WERI-Rb-1 (cell line): ENCODE results near the gene KDM4C.

ENCODE experiments used
- DNase-seq: peaks from one replicate; pipeline ENCODE4 v3.0.0-alpha.2; 2020
- H3K27ac ChIP-seq: fragments of 250-450 bp; sonication (Bioruptor Pico); 2 replicates; pipeline ENCODE4 v1.5.1; 2020; ENCODE audit warnings: mild to moderate bottlenecking, moderate library complexity
- H3K27me3 ChIP-seq: fragments of 250-450 bp; sonication (Bioruptor Pico); 2 replicates; pipeline ENCODE4 v1.5.1; 2021; ENCODE audit warnings: mild to moderate bottlenecking, low read depth, moderate library complexity; ENCODE audit not compliant: insufficient read depth, severe bottlenecking
- H3K36me3 ChIP-seq: fragments of 250-450 bp; sonication (Bioruptor Pico); 2 replicates; pipeline ENCODE4 v1.5.1; 2020; ENCODE audit warnings: mild to moderate bottlenecking, moderate library complexity
- H3K4me3 ChIP-seq: 2 replicates; pipeline ENCODE4 v1.5.1; 2011; ENCODE audit warnings: low read depth, mild to moderate bottlenecking, control low read depth, low read length
- H3K9me3 ChIP-seq: fragments of 250-450 bp; sonication (Bioruptor Pico); 2 replicates; pipeline ENCODE4 v1.5.1; 2021; ENCODE audit warnings: mild to moderate bottlenecking, moderate library complexity; ENCODE audit not compliant: severe bottlenecking
- CTCF ChIP-seq: IDR thresholded peaks from 2 replicates; pipeline ENCODE4 v1.5.1; 2011; ENCODE audit warnings: low read depth, mild to moderate bottlenecking, control low read depth, inconsistent platforms, low read length

Gene KDM4C

DNA sequence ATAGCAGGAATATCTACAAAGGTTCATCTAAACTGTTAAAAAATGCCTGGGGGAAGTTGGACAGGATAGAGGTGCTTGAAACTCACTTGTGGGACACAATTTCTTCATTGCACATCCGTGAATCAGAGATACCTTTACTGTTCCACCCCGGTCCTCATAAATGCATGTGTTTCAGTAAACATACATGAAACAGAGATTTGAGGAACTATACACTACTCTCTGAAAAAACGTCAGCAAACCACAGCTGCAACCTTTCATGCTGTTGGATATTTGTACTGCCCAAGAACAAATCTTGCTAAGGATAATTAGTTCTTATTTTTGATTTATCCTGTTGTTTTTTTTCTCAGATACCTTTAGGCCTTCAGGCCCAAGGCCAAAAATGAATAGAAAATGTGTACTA is 337.3 kb downstream of the KDM4C start:
- Histone ChIP-seq H3K9me3 (no peaks in the 10 kb centered on the region), H3K27me3 (no peaks in the 10 kb centered on the region), H3K27ac (no peak overlapping the region), H3K36me3 (no peaks in the 10 kb centered on the region), H3K4me3 (no peak overlapping the region)
- no peak for DNase-seq
- TF ChIP-seq CTCF = no peak

- no peaks in the 10 kb centered on the region for H3K36me3 ChIP-seq
- no peaks in the 10 kb centered on the region for H3K9me3 ChIP-seq
- no peak overlapping the region for H3K4me3 ChIP-seq
- no peak for DNase-seq
- no peak overlapping the region for H3K27ac ChIP-seq
- no peaks in the 10 kb centered on the region for H3K27me3 ChIP-seq
- no peak for TF ChIP-seq CTCF
Observed at GRCh38 chr9:7097040-7097715, 339.4 kb downstream of the KDM4C start.

- TF ChIP-seq CTCF = no peak
- H3K9me3 ChIP-seq = no peaks in the 10 kb centered on the region
- no peak overlapping the region for H3K27ac ChIP-seq
- no peak for DNase-seq
- no peaks in the 10 kb centered on the region for H3K27me3 ChIP-seq
- no peak overlapping the region for H3K4me3 ChIP-seq
- no peaks in the 10 kb centered on the region for H3K36me3 ChIP-seq
Observed at GRCh38 chr9:7097785-7098752, 340.3 kb downstream of the KDM4C start.

- no peak overlapping the region for H3K4me3 ChIP-seq
- TF ChIP-seq CTCF = no peak
- H3K36me3 ChIP-seq = no peaks in the 10 kb centered on the region; the same call in 1 of the 2 replicates
Observed at GRCh38 chr9:7103367-7103766, 345.6 kb downstream of the KDM4C start.

GRCh38 chr9:7103771-7104170 is 346.0 kb downstream of the KDM4C start:
- no peak for TF ChIP-seq CTCF
- Histone ChIP-seq H3K27me3 (no peaks in the 10 kb centered on the region), H3K27ac (no peak overlapping the region), H3K4me3 (no peak overlapping the region), H3K36me3 (no peaks in the 10 kb centered on the region; the same call in 1 of the 2 replicates), H3K9me3 (no peaks in the 10 kb centered on the region)
- DNase-seq = no peak

More at GRCh38 chr9:7103367-7103766, 345.6 kb downstream of the KDM4C start:
- DNase-seq = no peak
- H3K27me3 ChIP-seq = no peaks in the 10 kb centered on the region
- no peak overlapping the region for H3K27ac ChIP-seq
- H3K9me3 ChIP-seq = no peaks in the 10 kb centered on the region
